GM23338 (cell line): ENCODE measurements around the gene ZNF385B.

Source experiments
- EZH2 ChIP-seq: fragments of 200-600 bp; sonication (generic); IDR thresholded peaks from one replicate; pipeline ENCODE4 v1.8.0; 2017; ENCODE audit warnings: antibody characterized with exemption, mild to moderate bottlenecking, low read depth; ENCODE audit not compliant: unreplicated experiment
- TF ChIP-seq, protein P1 (sequence below), 2 experiments: fragments of 200-600 bp in 1 of 2; sonication (generic) in 1 of 2; conservative IDR thresholded peaks; 2 replicates each; pipeline versions ENCODE4 v1.5.1 to v1.6.1; 2016 to 2017; ENCODE audit warnings: antibody characterized with exemption in 2 of 2, low read depth in 2 of 2, mild to moderate bottlenecking in 2 of 2, moderate library complexity in 1 of 2
- TF ChIP-seq, protein P2 (sequence below): IDR thresholded peaks from one replicate; pipeline ENCODE4 v1.6.1; 2018; ENCODE audit warnings: antibody characterized with exemption; ENCODE audit not compliant: unreplicated experiment

DNA sequence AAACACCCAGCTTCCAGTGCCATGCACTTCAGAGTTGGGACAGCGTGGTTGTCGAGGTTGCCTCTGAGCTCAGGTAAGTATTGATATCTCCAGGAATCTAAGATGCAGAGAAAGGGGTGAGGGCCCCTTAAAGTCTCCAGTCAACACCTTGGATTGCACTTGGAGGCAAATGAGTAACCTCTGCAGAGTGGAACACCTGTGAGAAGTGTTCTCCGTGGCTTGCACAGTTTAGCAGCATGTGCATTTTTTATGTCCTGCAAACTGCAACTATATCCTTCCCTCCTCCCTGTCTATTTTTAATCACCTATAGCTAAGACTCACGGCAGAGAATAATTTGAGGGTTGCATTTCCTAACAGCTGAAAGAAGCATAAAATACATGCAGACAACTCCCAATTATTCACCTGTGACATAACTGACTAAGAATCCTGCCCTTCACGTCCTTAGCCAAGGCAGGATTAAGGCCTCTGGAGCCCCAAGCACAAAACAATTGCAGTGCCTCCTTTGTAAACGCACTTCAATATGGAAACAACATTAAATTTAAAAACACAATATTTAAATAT, 1.6 kb upstream of the ZNF385B start:
- TF ChIP-seq, protein P1, sequence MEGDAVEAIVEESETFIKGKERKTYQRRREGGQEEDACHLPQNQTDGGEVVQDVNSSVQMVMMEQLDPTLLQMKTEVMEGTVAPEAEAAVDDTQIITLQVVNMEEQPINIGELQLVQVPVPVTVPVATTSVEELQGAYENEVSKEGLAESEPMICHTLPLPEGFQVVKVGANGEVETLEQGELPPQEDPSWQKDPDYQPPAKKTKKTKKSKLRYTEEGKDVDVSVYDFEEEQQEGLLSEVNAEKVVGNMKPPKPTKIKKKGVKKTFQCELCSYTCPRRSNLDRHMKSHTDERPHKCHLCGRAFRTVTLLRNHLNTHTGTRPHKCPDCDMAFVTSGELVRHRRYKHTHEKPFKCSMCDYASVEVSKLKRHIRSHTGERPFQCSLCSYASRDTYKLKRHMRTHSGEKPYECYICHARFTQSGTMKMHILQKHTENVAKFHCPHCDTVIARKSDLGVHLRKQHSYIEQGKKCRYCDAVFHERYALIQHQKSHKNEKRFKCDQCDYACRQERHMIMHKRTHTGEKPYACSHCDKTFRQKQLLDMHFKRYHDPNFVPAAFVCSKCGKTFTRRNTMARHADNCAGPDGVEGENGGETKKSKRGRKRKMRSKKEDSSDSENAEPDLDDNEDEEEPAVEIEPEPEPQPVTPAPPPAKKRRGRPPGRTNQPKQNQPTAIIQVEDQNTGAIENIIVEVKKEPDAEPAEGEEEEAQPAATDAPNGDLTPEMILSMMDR (conservative IDR thresholded peaks at IDR 0.05; ENCODE audit: low read depth in 2 of 2): no peak
- TF ChIP-seq EZH2: no peak
- TF ChIP-seq, protein P2, sequence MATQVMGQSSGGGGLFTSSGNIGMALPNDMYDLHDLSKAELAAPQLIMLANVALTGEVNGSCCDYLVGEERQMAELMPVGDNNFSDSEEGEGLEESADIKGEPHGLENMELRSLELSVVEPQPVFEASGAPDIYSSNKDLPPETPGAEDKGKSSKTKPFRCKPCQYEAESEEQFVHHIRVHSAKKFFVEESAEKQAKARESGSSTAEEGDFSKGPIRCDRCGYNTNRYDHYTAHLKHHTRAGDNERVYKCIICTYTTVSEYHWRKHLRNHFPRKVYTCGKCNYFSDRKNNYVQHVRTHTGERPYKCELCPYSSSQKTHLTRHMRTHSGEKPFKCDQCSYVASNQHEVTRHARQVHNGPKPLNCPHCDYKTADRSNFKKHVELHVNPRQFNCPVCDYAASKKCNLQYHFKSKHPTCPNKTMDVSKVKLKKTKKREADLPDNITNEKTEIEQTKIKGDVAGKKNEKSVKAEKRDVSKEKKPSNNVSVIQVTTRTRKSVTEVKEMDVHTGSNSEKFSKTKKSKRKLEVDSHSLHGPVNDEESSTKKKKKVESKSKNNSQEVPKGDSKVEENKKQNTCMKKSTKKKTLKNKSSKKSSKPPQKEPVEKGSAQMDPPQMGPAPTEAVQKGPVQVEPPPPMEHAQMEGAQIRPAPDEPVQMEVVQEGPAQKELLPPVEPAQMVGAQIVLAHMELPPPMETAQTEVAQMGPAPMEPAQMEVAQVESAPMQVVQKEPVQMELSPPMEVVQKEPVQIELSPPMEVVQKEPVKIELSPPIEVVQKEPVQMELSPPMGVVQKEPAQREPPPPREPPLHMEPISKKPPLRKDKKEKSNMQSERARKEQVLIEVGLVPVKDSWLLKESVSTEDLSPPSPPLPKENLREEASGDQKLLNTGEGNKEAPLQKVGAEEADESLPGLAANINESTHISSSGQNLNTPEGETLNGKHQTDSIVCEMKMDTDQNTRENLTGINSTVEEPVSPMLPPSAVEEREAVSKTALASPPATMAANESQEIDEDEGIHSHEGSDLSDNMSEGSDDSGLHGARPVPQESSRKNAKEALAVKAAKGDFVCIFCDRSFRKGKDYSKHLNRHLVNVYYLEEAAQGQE: no peak
